GM19372 (cell line): ENCODE results near the gene PGAM2.
"Not testable (repeated sequence)": the region's sequence is repeated elsewhere in the genome, so short reads cannot be mapped to it uniquely, and the experiment has no call there.

Experiments used
- ATAC-seq: cut with Tn5 transposase; IDR thresholded peaks from one replicate; pipeline ENCODE4 v1.9.1; 2021; ENCODE audit warnings: mild to moderate bottlenecking, low read depth, moderate library complexity; ENCODE audit not compliant: unreplicated experiment

Gene PGAM2

DNA sequence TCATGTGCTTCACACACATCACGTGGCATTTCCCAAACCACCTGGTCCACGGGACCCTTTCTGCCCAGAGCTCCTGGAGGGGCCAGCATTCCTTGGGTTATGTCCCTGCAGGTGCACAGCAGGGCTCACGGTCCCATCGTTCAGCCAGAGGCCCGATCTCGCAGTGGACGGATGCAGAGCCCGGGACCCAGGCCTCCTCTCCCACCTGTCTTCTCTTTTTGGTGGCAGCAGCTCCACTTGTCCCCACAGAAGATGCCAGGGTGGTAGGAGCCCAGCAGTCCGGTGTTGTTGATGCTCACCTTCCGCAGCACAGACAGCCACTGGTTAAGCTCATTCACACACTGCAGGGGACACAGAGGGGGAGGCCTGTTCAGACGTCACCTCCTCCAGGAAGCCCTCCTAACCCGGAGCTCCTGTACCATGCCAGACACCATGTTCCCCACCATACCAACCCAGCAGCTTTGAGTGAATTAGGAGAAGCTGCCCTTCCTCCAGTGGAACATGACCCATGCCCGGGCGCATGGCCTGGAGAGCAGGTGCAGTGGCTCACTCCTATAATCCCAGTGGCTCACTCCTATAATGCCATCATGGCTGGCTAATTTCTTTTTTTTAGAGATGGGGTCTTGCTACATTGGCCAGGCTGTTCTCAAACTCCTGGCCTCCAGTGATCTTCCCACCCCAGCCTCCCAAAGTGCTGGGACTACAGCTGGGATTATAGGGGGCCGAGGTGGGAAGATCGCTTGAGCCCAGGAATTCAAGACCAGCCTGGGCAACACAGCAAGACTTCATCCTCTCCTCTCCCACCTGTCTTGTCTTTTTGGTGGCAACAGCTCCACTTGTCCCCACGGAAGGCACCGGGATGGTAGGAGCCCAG is 31.2 kb downstream of the PGAM2 start:
- not testable (repeated sequence) for ATAC-seq

DNA sequence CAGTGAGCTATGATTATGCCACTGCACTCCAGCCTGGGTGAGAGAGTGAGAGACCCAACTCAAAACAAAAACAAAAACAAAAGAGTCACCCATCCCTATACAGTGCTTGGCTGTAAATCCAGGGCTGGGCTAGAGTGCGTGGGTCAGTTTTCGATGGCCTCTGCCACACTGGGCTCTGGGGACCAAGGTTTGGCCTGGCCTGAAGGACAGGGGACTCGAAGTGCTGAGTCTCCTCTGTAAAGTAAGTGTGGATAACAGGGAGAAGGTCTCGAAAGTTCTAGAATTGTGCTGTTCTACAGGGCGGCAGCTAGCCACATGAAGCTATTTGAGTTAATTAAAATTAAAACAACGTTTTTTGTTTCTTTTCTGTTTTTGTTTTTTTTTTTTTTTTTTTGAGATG is 33.3 kb downstream of the PGAM2 start:
- not testable (repeated sequence) for ATAC-seq

DNA sequence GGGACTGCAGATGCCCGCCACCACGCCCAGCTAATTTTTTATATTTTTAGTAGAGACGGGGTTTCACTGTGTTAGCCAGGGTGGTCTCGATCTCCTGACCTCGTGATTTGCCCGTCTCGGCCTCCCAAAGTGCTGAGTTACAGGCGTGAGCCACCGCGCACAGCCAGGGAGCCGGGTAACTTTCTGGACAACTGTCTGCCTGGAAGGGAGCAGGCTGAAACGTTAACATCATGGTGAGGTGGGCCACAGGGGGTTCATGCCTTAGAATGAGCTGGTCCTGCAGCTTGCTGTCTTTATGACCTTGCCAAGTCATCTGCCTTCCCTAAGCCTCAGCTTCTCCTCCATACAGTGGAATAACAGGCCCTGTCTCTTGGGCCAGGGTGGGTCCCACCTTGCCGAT is 34.0 kb downstream of the PGAM2 start:
- not testable (repeated sequence) for ATAC-seq

DNA sequence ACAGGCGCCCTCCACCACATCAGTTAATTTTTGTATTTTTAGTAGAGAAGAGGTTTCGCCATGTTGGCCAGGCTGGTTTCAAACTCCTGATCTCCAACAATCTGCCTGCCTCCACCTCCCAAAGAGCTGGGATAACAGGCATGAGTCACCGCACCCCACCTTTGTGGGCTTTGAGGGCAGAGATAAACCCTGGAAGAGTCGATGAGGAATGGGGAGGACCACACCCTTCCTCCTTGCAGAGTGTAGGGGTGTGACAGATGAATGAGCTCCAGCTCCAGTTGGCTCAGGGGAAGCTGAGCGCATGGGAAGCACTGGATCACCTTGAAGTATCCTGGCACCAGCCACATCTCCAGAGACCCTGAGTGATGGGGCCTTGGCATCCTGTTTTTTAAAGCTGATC is 35.3 kb downstream of the PGAM2 start:
- ATAC-seq = not testable (repeated sequence)

DNA sequence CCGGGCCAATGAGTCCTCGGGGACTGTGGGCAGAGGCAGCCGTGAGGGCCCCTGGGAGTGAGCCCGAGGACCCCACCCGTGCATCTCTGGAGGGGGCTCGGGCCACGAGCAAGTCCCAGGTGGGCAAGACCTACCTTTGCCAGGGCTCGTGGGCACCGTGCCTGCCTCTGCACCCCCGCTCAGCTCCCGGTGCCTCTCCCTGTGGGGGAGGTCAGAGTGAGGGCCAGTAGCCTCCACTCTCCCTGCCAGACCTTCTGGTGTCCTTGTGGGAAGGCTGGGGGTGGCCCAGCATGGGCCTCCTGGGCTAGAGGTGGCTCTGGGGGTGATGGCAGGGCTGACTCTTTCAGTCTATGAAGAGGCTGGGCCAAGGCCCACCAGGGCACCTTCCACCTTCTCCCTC is 35.9 kb downstream of the PGAM2 start:
- ATAC-seq = not testable (repeated sequence)

DNA sequence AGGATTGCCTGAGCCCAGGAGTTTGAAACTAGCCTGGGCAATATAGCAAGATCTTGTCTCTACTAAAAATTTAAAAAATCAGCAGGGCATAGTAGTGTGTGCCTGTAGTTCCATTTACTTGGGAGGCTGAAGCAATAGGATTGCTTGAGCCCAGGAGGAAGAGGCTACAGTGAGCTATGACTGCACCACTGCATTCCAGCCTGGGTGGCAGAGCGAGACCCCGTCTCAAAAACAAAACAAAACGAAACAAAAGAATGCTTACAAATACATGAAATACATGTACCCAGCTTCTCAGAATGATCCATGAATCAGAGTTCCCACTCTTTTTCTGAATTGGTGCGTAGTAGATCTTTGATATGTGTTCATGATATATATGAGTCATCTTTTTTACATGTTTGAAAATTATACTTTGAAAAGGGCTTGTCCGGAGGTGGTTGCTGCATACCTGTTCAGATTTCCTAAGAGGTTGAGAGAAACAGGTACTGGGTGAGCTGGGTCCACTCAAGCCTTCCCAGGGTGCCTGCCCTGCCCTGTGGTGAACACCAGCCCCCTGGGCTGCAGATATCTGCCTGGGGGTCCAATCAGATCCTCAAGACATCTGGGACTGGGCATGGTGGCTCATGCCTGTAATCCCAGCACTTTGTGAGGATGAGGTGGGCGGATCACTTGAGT is 42.4 kb downstream of the PGAM2 start:
- not testable (repeated sequence) for ATAC-seq

DNA sequence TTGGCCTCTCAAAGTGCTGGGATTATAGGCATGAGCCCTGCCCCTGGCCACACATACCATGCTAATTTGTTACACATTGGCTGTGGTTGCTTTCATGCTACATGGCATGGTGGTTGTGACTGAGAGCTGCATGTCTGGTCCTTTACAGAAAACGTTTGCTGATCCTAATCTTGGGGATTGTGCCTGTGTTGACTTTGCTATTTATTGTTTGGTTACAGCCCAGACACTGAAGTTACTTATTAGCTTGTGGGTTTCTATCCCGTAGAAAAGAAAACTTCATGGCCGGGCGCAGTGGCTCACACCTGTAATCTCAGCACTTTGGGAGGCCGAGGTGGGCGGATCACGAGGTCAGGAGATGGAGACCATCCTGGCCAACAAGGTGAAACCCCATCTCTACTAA is 43.3 kb downstream of the PGAM2 start:
- ATAC-seq = not testable (repeated sequence)

DNA sequence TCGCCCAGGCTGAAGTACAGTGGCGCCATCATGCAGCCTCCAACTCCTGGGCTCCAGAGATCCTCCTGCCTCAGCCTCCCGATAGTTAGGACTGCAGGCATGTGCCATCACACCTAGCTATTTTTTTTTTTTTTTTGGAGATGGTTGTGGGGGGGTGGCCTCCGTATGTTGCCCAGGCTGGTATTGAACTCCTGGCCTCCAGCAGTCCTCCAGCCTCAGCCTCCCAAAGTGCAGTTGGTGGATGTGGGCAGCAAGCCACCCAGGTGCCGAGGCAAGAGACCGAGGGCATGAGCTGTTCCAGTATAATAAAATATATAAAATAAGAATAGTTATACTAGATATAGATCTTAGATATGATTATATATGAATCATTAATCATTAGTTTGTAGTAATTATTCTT is 45.5 kb downstream of the PGAM2 start:
- ATAC-seq = not testable (repeated sequence)

DNA sequence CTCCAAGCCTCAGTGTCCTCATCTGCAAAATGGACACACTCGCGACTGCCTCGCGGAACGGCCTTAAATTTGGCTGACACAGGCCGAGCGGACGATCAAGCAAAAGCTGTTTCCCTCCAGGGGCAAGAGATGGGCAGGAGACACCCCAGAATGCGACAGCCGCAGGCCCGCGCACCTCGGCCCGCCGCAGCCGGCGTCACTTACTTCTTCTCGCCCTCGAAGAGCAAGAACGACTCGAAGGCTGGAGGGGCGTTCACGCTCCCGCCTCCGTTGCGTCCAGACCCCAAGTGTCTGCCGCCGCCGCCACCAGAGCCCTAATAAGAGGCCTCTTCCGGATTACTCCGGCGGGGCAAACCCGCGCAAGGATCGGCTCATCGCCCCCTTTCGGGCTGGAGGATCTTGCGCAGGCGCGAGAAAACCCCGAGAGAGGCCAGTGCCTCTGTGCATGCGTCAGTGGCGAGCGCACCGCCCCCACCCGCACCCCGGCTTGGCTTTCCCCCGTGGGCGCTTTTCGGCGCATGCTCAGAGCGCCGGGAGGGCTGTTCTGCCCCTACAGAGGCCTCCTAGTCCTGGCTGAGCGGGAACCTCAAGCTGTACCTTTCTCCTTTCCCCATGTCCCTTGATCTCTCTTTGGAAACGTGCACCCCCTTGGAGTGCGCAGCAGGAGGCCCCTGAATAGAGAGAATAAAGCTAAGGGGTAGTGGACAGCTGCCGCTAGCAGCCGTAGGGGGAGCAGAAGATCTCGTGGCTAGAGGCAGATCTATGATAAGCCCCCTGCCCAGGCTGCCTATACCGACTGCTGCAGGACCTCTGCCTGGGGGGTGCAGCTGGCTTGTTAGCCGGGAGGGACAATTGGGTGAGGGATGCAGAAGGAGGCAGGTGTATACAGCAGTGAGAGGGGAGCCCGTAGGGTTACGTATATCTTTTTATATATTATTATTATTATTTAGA is 46.2 kb downstream of the PGAM2 start:
- ATAC-seq = peak; percentile 97

DNA sequence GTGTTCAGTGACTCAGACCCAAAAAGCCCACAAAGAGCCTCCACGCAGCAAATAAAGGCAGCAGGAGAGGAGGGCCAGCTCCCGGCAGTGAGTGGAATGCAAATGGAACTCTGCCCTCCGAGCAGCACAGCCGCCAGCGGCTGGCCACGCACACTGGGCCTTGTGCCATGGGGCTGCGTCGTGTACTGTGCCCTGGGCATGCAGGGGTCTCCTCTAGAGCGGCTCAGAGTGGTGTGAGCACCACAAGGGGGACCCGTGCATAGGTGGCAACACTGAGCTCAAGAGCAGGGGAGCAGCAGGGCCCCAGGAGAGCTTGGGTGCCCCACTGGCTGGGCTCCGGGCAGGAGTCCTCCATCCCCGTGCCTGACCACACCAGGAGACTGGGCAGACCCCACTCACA is 50.3 kb downstream of the PGAM2 start:
- ATAC-seq = not testable (repeated sequence)
